Putamen (tissue), 1 donor: ENCODE data around the gene MICALL2.

Experiments
- DNase-seq: peaks from one replicate; pipeline ENCODE4 v3.0.0-alpha.2; 2016; ENCODE audit warnings: low spot score

Gene MICALL2

GRCh38 chr7:1415389-1415990, 43.8 kb downstream of the MICALL2 start:
- DNase-seq, result no peak

- no peak for DNase-seq
These were observed 45.2 kb downstream of the MICALL2 start for GRCh38 chr7:1413936-1414639.

GRCh38 chr7:1412322-1413261, 46.7 kb downstream of the MICALL2 start:
- DNase-seq, result peak; percentile 59

GRCh38 chr7:1411414-1411813, 47.9 kb downstream of the MICALL2 start:
- DNase-seq, result no peak

GRCh38 chr7:1410992-1411391, 48.3 kb downstream of the MICALL2 start:
- DNase-seq, result no peak

GRCh38 chr7:1409555-1409954, 49.7 kb downstream of the MICALL2 start:
- no peak for DNase-seq

GRCh38 chr7:1408466-1408865, 50.8 kb downstream of the MICALL2 start:
- DNase-seq, result no peak

- no peak for DNase-seq
These were observed 51.4 kb downstream of the MICALL2 start for GRCh38 chr7:1407892-1408291.

GRCh38 chr7:1404898-1405548, 54.2 kb downstream of the MICALL2 start:
- DNase-seq, result no peak

- DNase-seq, result no peak
These were observed 54.8 kb downstream of the MICALL2 start for GRCh38 chr7:1404460-1404809.

- DNase-seq, result peak; percentile 36
These were observed 55.4 kb downstream of the MICALL2 start for GRCh38 chr7:1403638-1404459.

GRCh38 chr7:1402791-1403637, 56.3 kb downstream of the MICALL2 start:
- DNase-seq, result no peak

GRCh38 chr7:1402110-1402790, 57.0 kb downstream of the MICALL2 start:
- DNase-seq, result no peak

- DNase-seq, result peak; percentile 19
These were observed 58.3 kb downstream of the MICALL2 start for GRCh38 chr7:1401011-1401410.

- peak; percentile 73 for DNase-seq
These were observed 58.9 kb downstream of the MICALL2 start for GRCh38 chr7:1400371-1400770.

- DNase-seq, result no peak
These were observed 61.6 kb downstream of the MICALL2 start for GRCh38 chr7:1397491-1398327.

- no peak for DNase-seq
These were observed 63.1 kb downstream of the MICALL2 start for GRCh38 chr7:1396195-1396594.

GRCh38 chr7:1395211-1396070, 63.8 kb downstream of the MICALL2 start:
- no peak for DNase-seq
